K562 (cell line): ENCODE measurements around the gene HLA-DMB. TPM values are rescaled to one million over a fixed set of nuclear protein-coding genes. Genes with fewer than 3 reads are reported as not detected.

Experiments
- ATAC-seq: fragments of 200-7000 bp; cut with Tn5 transposase; 3 replicates; pipeline ENCODE4 v1.9.1; 2020; ENCODE audit warnings: moderate library complexity
- BruUV-seq: library from RNA; stranded (reverse); fragments of 400-500 nt; replicated peaks from 2 replicates; lab custom pipeline; 2021; lab: Mats Ljungman, UMichigan
- CTCF ChIA-PET: fragments of 300-600 bp; formaldehyde crosslinking; extraction: SDS; loops from one replicate; lab custom pipeline; 2021; ENCODE audit warnings: low intra/inter-chr PET ratio; lab: Yijun Ruan, JAX
- POLR2A ChIA-PET: fragments of 300-600, 350-650 bp; sonication (Branson Sonifier 250); formaldehyde crosslinking; extraction: SDS; loops from one replicate; lab custom pipeline; 2021; ENCODE audit warnings: antibody characterized with exemption, inconsistent platforms; lab: Yijun Ruan, JAX
- DNase-seq, 4 experiments: peaks; one replicate each; pipeline versions ENCODE4 v3.0.0 to v3.0.0-alpha.2; 2011 to 2018; ENCODE audit warnings: low spot score in 3 of 4, mixed read lengths in 3 of 4; ENCODE audit errors: extremely low read depth in 1 of 4
- FAIRE-seq: peaks from 2 replicates; lab custom pipeline; 2011; peaks lifted over from hg19 to GRCh38; lab: Jason Lieb, UNC
- H2AFZ ChIP-seq: 2 replicates; pipeline ENCODE4 v1.6.0; 2011; ENCODE audit warnings: low read depth, low read length, control low read depth, inconsistent platforms
- H3K27ac ChIP-seq: fragments of 200-600 bp; 3 replicates; pipeline ENCODE4 v1.8.0; 2011; ENCODE audit warnings: low read depth, mild to moderate bottlenecking, control low read depth, inconsistent platforms, low read length, moderate library complexity, mixed read lengths; ENCODE audit errors: extremely low read depth
- H3K27me3 ChIP-seq, 2 experiments: fragments of 300-600 bp in 1 of 2; 2 replicates in 1 of 2; 3 replicates in 1 of 2; pipeline versions ENCODE4 v1.6.0 to v1.8.0; 2011; ENCODE audit warnings: inconsistent platforms in 2 of 2, low read length in 2 of 2, mild to moderate bottlenecking in 1 of 2, mixed read lengths in 1 of 2, moderate library complexity in 1 of 2; ENCODE audit not compliant: control insufficient read depth in 2 of 2, insufficient read depth in 2 of 2
- H3K36me3 ChIP-seq: fragments of 300-600 bp; 3 replicates; pipeline ENCODE4 v1.8.0; 2011; ENCODE audit warnings: mild to moderate bottlenecking, low read length, inconsistent platforms; ENCODE audit not compliant: control insufficient read depth, insufficient read depth
- H3K4me1 ChIP-seq, 2 experiments: fragments of 200-600 bp in 1 of 2; replicated peaks in 1 of 2; 2 replicates in 1 of 2; 3 replicates in 1 of 2; pipeline versions ENCODE4 v1.5.1 to v1.8.0; 2011; ENCODE audit warnings: inconsistent platforms in 2 of 2, low read length in 2 of 2, mild to moderate bottlenecking in 1 of 2, mixed read lengths in 1 of 2, moderate library complexity in 1 of 2; ENCODE audit not compliant: control insufficient read depth in 2 of 2, insufficient read depth in 2 of 2
- H3K4me2 ChIP-seq: 2 replicates; pipeline ENCODE4 v1.6.1; 2011; ENCODE audit warnings: low read length, control low read depth, inconsistent platforms, mixed read lengths; ENCODE audit not compliant: insufficient read depth
- H3K4me3 ChIP-seq: fragments of 200-600 bp; sonication (generic), shearing (Covaris generic); 2 replicates; pipeline ENCODE4 v1.5.1; 2016; ENCODE audit warnings: control low read depth, inconsistent platforms
- H3K79me2 ChIP-seq: fragments of 200-600 bp; 3 replicates; pipeline ENCODE4 v1.8.0; 2011; ENCODE audit warnings: low read length, inconsistent platforms; ENCODE audit not compliant: control insufficient read depth, insufficient read depth
- H3K9ac ChIP-seq, 2 experiments: 2 replicates each; pipeline versions ENCODE4 v1.6.0 to v1.6.1; 2011; ENCODE audit warnings: low read depth in 2 of 2, low read length in 2 of 2, control low read depth in 1 of 2, inconsistent platforms in 1 of 2, mild to moderate bottlenecking in 1 of 2, mixed read lengths in 1 of 2; ENCODE audit not compliant: insufficient read depth in 1 of 2
- H3K9me1 ChIP-seq: one replicate; pipeline ENCODE4 v1.6.0; 2011; ENCODE audit warnings: inconsistent platforms, mild to moderate bottlenecking, low read length, moderate library complexity; ENCODE audit not compliant: control insufficient read depth, insufficient read depth
- H3K9me3 ChIP-seq: replicated peaks from 2 replicates; pipeline ENCODE4 v1.5.1; 2011; ENCODE audit warnings: low read depth, low read length, inconsistent platforms; ENCODE audit not compliant: control insufficient read depth, insufficient read depth
- H4K20me1 ChIP-seq: replicated peaks from 2 replicates; pipeline ENCODE4 v1.6.1; 2011; ENCODE audit warnings: low read length, inconsistent platforms, mixed read lengths; ENCODE audit not compliant: control insufficient read depth, insufficient read depth
- BCOR ChIP-seq: fragments of 450-650 bp; IDR thresholded peaks from 2 replicates; pipeline ENCODE4 v1.6.1; 2016
- BMI1 ChIP-seq: fragments of 150-350 bp; IDR thresholded peaks from 2 replicates; pipeline ENCODE4 v1.6.1; 2014; ENCODE audit warnings: low read length
- CBFB ChIP-seq: sonication (generic); formaldehyde crosslinking; IDR thresholded peaks from 2 replicates; pipeline ENCODE4 v1.4.0; 2020; ENCODE audit warnings: mild to moderate bottlenecking, missing genetic modification reagents
- FUS ChIP-seq: fragments of 200-400 bp; formaldehyde crosslinking; optimal IDR thresholded peaks from 2 replicates; pipeline ENCODE3; 2017; ENCODE audit warnings: low read depth, low read length
- LARP7 ChIP-seq: fragments of 450-650 bp; IDR thresholded peaks from 2 replicates; pipeline ENCODE4 v1.6.1; 2016
- NEUROD1 ChIP-seq: fragments of 150-350 bp; IDR thresholded peaks from 2 replicates; pipeline ENCODE4 v1.6.1; 2014; ENCODE audit warnings: borderline replicate concordance, low read length, low read depth; ENCODE audit not compliant: partially characterized antibody
- NFE2 ChIP-seq: IDR thresholded peaks from 2 replicates; pipeline ENCODE4 v1.6.1; 2014; ENCODE audit warnings: antibody characterized with exemption, low read depth
- NONO ChIP-seq, 2 experiments: fragments of 200-400 bp in 1 of 2; fragments of 450-650 bp in 1 of 2; formaldehyde crosslinking in 1 of 2; IDR thresholded peaks; 2 replicates each; pipeline ENCODE4 v1.6.1; 2017; ENCODE audit warnings: low read depth in 2 of 2, mild to moderate bottlenecking in 2 of 2, moderate library complexity in 2 of 2, low read length in 1 of 2
- PHF8 ChIP-seq: fragments of 200-600 bp; sonication (generic); IDR thresholded peaks from 2 replicates; pipeline ENCODE4 v1.6.1; 2012; ENCODE audit warnings: mixed run types, mild to moderate bottlenecking, inconsistent platforms, low read length, moderate library complexity, borderline replicate concordance
- RBFOX2 ChIP-seq: fragments of 200-400 bp; formaldehyde crosslinking; IDR thresholded peaks from 2 replicates; pipeline ENCODE4 v1.6.1; 2017; ENCODE audit warnings: low read depth, mild to moderate bottlenecking, low read length, moderate library complexity
- WGBS: fragments of 100-300 bp; shearing (Covaris generic); methylation state at CpG from one replicate; pipeline ENCODE4 v1.1.6; 2016; ENCODE audit warnings: low coverage, mixed read lengths; ENCODE audit not compliant: insufficient coverage; ENCODE audit errors: missing lambda C conversion rate; 5-methylcytosine and 5-hydroxymethylcytosine counted together
- in situ Hi-C: fragments of 300-500 bp; cut with MboI; formaldehyde crosslinking; loops from 4 replicates; pipeline ENCODE4 v1.15.0; 2018; ENCODE audit warnings: inconsistent platforms, mixed read lengths
- intact Hi-C: fragments of 100-400 bp; cut with micrococcal nuclease; formaldehyde crosslinking; loops from 2 replicates; pipeline ENCODE4 v1.14.2; 2022
- polyA plus RNA-seq, 8 experiments: library from polyadenylated mRNA; depleted of rRNA in 4 of 8; stranded (reverse) in 5 of 8; unstranded in 3 of 8; fragments of >200 nt; fragmentation: Nextera tagmentation in 2 of 8; fragmentation: Illumina TruSeq in 1 of 8; extraction: Ambion mirVana in 2 of 8; extraction: Trizol in 1 of 8; gene quantifications; 2 replicates each; pipeline versions ENCODE4 v1.2.1 to v1.2.3, GENCODE V29; 2011 to 2014; ENCODE audit warnings: inconsistent platforms in 1 of 8, missing spikeins in 1 of 8
- total RNA-seq, 7 experiments: library from RNA; depleted of rRNA in 6 of 7; stranded (reverse); fragments of >200 nt in 6 of 7; fragmentation: Illumina TruSeq in 2 of 7; extraction: Trizol in 2 of 7; gene quantifications; 2 replicates each; pipeline versions ENCODE4 v1.2.1 to v1.2.3, GENCODE V29; 2011 to 2021; ENCODE audit warnings: low replicate concordance in 1 of 7

Gene HLA-DMB
- total and polyA plus RNA-seq, 9 of the 15 experiments (the other 6 are each of a cell fraction or from before 2014, with no cell fraction given): 0.38 TPM; not detected in 8

DNA sequence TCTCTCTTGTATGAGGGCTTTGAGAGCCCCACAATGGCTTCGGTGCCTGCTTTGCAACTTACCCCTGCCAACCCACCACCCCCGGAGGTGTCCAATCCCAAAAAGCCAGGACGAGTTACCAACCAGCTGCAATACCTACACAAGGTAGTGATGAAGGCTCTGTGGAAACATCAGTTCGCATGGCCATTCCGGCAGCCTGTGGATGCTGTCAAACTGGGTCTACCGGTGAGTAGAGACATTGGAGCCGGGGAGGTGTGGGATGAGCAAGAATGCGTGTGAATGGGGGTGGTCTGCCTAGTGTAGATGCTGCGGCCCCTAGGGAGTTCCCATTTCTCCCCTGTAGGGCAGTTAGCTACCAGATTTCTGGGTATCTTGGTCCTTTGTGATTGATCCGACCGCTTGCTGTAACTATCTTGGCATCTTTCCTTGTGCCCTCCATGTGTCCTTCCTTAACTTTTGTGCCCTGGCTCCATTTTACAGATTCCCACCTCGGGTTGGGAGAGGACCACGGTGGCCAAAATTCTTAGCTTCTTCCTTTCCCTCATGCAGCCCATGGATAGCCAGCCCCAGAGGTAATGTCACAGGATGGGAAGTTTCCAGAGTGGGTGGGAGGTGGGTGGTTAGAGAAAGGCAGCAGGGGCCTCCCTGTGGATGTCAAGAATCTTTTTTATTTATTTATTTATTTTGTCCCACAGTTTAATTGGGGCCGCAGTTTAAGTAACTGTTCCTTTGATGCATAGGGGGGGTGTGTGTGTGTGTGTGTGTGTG, 33.9 kb upstream of the HLA-DMB start (continued):
- no peak for TF ChIP-seq CBFB
- TF ChIP-seq NEUROD1: no peak
- TF ChIP-seq BMI1: no peak
- no peak for TF ChIP-seq BCOR
- no peak for TF ChIP-seq LARP7
- no peak for TF ChIP-seq FUS

DNA sequence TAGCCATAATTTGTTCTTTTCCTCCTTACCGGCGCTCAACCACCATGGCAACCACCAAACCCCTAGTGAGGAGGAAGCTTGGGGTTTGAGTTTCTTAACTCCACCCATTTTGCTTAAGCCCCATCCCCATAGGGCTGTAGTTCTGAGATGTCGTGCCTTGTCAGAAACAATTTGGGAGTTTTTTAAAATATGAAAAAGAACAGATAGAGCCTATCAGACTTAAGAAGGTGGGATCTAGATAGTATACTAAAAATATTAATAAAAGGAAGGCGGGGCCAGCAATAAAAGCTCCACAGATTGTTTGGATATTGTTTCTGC, 33.1 kb upstream of the HLA-DMB start:
- POLR2A ChIA-PET: interaction anchor here (0.6 to 13.4 kb wide), 26 partner anchors 8 to 927 kb away, joined by 3 to 384 read pairs (median 4); partner anchors contain the start of genes HLA-DMA, PSMB9, TAP1 and TAP2
- Histone ChIP-seq H3K4me1 (peaks cover 14% of the 10 kb centered on the region in 2 experiments; a peak in 4 of 5 replicates), H3K27me3 (no peaks in the 10 kb centered on the region), H3K27ac (no peak overlapping the region; the same call in 2 of the 3 replicates), H3K9me1 (peaks cover 22% of the 10 kb centered on the region), H3K9me3 (no peaks in the 10 kb centered on the region), H3K9ac (peak overlapping the region; percentile 75 to 98), H4K20me1 (peaks cover 67% of the 10 kb centered on the region), H3K4me3 (peak overlapping the region; percentile 70), H3K4me2 (peak overlapping the region; percentile 92), H3K36me3 (peaks cover 74% of the 10 kb centered on the region), H2AFZ (no peak overlapping the region), H3K79me2 (peaks cover 95% of the 10 kb centered on the region)
- DNase-seq (peak; percentile 54 to 66 (median 62)), FAIRE-seq (peak; percentile 56), ATAC-seq (no peak)
- peak; percentile 59 for TF ChIP-seq RBFOX2
- peak in 1 of 2 experiments; percentile 3; a peak in 1 of 4 replicates for TF ChIP-seq NONO (IDR thresholded peaks at IDR 0.05; ENCODE audit: low read depth in 2 of 2, low read length in 1 of 2)
- TF ChIP-seq NFE2: no peak
- TF ChIP-seq PHF8: 0 out of 2 replicates have a peak, but pooled peaks have one; percentile 17
- BruUV-seq: no TSS peak
- CTCF ChIA-PET: no interaction called here
- intact Hi-C loops (loop anchor here (5.0 kb wide), 1 partner anchor 777 kb away; no protein-coding TSS in a partner anchor), in situ Hi-C loops (loop anchor here (25.0 kb wide), 1 partner anchor 1437 kb away; the partner anchor contains the start of genes ATP6V1G2, DDX39B, MCCD1 and NFKBIL1)
- WGBS: 0% methylated on average over 4 of the region's 4 CpGs
